Measurements from ENCODE around the gene IGFBP2. TPM values are rescaled to one million over a fixed set of nuclear protein-coding genes. Genes with fewer than 3 reads are reported as not detected.

Gene IGFBP2
- total and polyA plus RNA-seq, 2 of the 4 experiments (the other 2 are of a cell fraction) = 33.5 to 236 TPM

DNA sequence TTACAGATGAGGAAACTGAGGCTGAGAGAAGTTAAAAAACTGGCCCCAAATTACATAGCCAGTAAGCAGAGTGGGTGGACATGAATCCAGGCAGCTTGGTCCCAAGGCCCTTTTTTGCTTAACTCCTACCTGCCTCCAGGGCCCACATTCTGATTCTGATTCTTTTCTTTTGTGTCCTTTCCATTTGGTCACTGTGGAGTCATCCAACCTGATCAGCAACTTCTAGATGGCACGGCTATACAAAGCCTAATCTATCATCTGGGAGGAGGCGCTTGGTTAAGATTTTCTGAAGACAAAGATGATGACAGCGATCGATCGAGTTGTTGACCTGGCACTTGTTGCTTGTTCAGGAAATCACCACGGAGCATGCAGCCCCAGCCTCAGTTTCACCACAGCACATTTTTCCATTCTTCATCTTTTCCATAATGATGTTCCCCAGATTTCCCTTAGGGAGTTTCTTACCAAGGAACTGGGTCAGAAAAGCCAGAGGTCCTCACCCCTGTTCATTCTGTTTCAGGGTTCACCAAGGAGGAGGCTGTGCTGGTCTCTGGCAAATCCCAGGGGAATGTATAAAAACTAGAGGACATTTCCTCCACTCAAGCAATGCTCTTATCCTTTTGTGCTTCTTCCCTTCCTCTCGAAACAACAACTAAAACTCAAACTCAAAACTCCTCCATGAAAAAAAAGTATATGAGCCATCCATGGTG, 6.9 kb upstream of the IGFBP2 start:
- Histone ChIP-seq H2BK5ac (ENCODE audit: low read depth, low read length, poor library complexity, severe bottlenecking) (no peak overlapping the region), H3K4me3 (ENCODE audit: insufficient read depth, low read depth, low read length) (no peak overlapping the region), H3K27ac (ENCODE audit: insufficient read depth, low read length) (no peak overlapping the region), H4K20me1 (ENCODE audit: insufficient read depth, low read length) (no peaks in the 10 kb centered on the region), H2BK120ac (ENCODE audit: low read depth, low read length) (no peak overlapping the region), H3K18ac (ENCODE audit: low read depth, low read length) (no peak overlapping the region), H3K27me3 (ENCODE audit: control insufficient read depth, insufficient read depth, low read length) (peaks cover 22% of the 10 kb centered on the region), H2BK15ac (ENCODE audit: low read depth, low read length) (no peak overlapping the region), H4K5ac (ENCODE audit: low read depth, low read length) (no peak overlapping the region), H3K23ac (ENCODE audit: low read depth, low read length) (no peak overlapping the region), H3K9me3 (ENCODE audit: control insufficient read depth, insufficient read depth, low read length) (no peaks in the 10 kb centered on the region), H3K4me2 (ENCODE audit: low read depth, low read length) (no peak overlapping the region), H3K36me3 (ENCODE audit: control insufficient read depth, insufficient read depth, low read length) (no peaks in the 10 kb centered on the region), H3K4me1 (ENCODE audit: control insufficient read depth, insufficient read depth, low read length) (no peaks in the 10 kb centered on the region), H3K79me1 (ENCODE audit: low read depth in 1 of 2, low read length in 2 of 2) (no peaks in the 10 kb centered on the region), H3K56ac (ENCODE audit: extremely low read depth, insufficient read depth, low read length) (no peak overlapping the region), H3K4ac (ENCODE audit: low read depth, low read length) (no peak overlapping the region), H4K91ac (ENCODE audit: insufficient read depth, low read depth, low read length) (no peak overlapping the region), H2AFZ (replicated peaks; ENCODE audit: low read length, poor library complexity) (no peak overlapping the region), H3K9ac (ENCODE audit: low read depth, low read length) (no peak overlapping the region), H2BK20ac (ENCODE audit: low read depth, low read length) (no peak overlapping the region), H3K9me1 (ENCODE audit: insufficient read depth, low read length) (peaks cover 4% of the 10 kb centered on the region; the same call in 1 of the 2 replicates), H2AK9ac (replicated peaks; ENCODE audit: low read depth, low read length, poor library complexity) (no peak overlapping the region), H3K14ac (replicated peaks; ENCODE audit: low read depth, low read length) (no peak overlapping the region), H4K8ac (ENCODE audit: low read depth in 2 of 2, low read length in 2 of 2) (no peak overlapping the region), H2AK5ac (ENCODE audit: low read depth, low read length) (no peak overlapping the region)
- CTCF ChIA-PET = no interaction called here
- WGBS, 2 experiments (ENCODE audit: extremely low coverage in 2 of 2, insufficient read length in 1 of 2) = 89 to 100% methylated on average over 1 to 5 of the region's 7 CpGs
- DNase-seq = no peak
- in situ Hi-C loops (cut with MboI; ENCODE audit: low sequenced_read_pairs) = no loop called here
- no peak for ATAC-seq (ENCODE audit: low read depth)
- dilution Hi-C loops (cut with HindIII; ENCODE audit: low sequenced_read_pairs, unreplicated experiment) = no loop called here
- intact Hi-C loops (cut with micrococcal nuclease) = no loop called here
- POLR2A ChIA-PET (ENCODE audit: unreplicated experiment) = no interaction called here
- no TSS peak for BruUV-seq (replicated peaks)
- TF ChIP-seq MAZ (IDR thresholded peaks at IDR 0.05; ENCODE audit: borderline replicate concordance, low read depth, low read length) = no peak
- no peak for TF ChIP-seq CHD1 (IDR thresholded peaks at IDR 0.05; ENCODE audit: low read depth, low read length)
- TF ChIP-seq BHLHE40 (IDR thresholded peaks at IDR 0.05; ENCODE audit: low read depth, low read length) = no peak
- TF ChIP-seq CEBPB (IDR thresholded peaks at IDR 0.05; ENCODE audit: low read depth, low read length) = no peak
